ENCODE data around the gene CAMK2G. TPM values are rescaled to one million over a fixed set of nuclear protein-coding genes. Genes with fewer than 3 reads are reported as not detected.

The CAMK2G gene
- total and polyA plus RNA-seq, 7 donors = 14.4 to 221 (median 153) TPM

DNA sequence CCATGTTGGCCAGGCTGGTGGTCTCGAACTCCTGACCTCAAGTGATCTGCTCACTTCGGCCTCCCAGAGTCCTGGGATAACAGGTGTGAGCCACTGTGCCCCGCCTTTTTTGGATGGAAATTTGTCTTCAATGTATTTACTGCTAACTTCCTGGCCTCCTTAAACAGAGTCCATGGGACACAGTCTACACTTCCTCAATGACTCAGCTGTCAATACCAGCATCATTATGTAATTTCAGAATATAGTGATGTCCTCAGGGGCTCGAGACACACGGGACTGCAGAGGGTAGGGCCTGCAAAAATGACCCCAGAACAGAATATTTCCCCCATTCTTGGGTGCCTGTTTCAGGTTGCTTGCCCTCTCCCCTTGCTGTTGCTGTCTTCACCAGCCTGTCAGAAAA, 31.1 kb downstream of the CAMK2G start:
- Histone ChIP-seq H3K27ac (no peak overlapping the region), H3K36me3 (peaks cover 53 to 100% (median 81%) of the 10 kb centered on the region in 4 donors), H3K27me3 (no peaks in the 10 kb centered on the region), H3K4me3 (no peak overlapping the region), H3K9me3 (no peaks in the 10 kb centered on the region), H3K4me1 (no peaks in the 10 kb centered on the region)
- intact Hi-C loops (cut with DNase I) = no loop called here
- no peak for DNase-seq
- no peak for TF ChIP-seq EP300 (IDR thresholded peaks at IDR 0.05)
- TF ChIP-seq, protein P1, sequence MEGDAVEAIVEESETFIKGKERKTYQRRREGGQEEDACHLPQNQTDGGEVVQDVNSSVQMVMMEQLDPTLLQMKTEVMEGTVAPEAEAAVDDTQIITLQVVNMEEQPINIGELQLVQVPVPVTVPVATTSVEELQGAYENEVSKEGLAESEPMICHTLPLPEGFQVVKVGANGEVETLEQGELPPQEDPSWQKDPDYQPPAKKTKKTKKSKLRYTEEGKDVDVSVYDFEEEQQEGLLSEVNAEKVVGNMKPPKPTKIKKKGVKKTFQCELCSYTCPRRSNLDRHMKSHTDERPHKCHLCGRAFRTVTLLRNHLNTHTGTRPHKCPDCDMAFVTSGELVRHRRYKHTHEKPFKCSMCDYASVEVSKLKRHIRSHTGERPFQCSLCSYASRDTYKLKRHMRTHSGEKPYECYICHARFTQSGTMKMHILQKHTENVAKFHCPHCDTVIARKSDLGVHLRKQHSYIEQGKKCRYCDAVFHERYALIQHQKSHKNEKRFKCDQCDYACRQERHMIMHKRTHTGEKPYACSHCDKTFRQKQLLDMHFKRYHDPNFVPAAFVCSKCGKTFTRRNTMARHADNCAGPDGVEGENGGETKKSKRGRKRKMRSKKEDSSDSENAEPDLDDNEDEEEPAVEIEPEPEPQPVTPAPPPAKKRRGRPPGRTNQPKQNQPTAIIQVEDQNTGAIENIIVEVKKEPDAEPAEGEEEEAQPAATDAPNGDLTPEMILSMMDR (IDR thresholded peaks at IDR 0.05) = no peak
- no peak for TF ChIP-seq POLR2AphosphoS5 (IDR thresholded peaks at IDR 0.05)
- no peak for TF ChIP-seq POLR2A (IDR thresholded peaks at IDR 0.05)
- 46 to 66% methylated on average over 5 of the region's 5 CpGs for WGBS, 2 donors

DNA sequence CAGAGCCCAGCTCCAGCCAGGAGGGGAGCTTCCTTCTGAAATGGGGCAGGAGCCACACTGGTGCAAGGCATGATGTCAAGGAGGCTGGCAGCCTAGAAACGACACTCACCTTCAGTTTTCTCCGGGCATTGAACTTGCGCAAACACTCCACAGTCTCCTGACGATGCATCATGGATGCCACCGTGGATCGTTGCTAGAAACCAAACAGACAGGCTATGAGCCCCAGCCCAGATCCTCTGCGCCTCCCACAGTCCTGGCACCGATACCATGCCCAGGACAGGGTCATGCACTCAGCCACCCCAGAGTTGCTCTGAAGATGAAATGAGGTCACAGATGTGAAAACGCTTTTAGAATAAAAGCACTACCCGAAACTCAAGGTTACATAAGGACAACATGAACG, 32.0 kb downstream of the CAMK2G start:
- DNase-seq = no peak
- Histone ChIP-seq H3K27me3 (no peaks in the 10 kb centered on the region), H3K9me3 (no peaks in the 10 kb centered on the region), H3K27ac (peak overlapping the region in 1 of 4 donors; percentile 3), H3K36me3 (peaks cover 44 to 100% (median 81%) of the 10 kb centered on the region in 4 donors), H3K4me1 (peaks cover 0 to 9% (median 5%) of the 10 kb centered on the region in 4 donors), H3K4me3 (no peak overlapping the region)
- no peak for TF ChIP-seq EP300 (IDR thresholded peaks at IDR 0.05)
- TF ChIP-seq, protein P1 (IDR thresholded peaks at IDR 0.05) = no peak
- TF ChIP-seq POLR2AphosphoS5 (IDR thresholded peaks at IDR 0.05) = no peak
- TF ChIP-seq POLR2A (IDR thresholded peaks at IDR 0.05) = no peak
- intact Hi-C loops (cut with DNase I) = no loop called here
- 91 to 92% methylated on average over 11 of the region's 11 CpGs for WGBS, 2 donors

DNA sequence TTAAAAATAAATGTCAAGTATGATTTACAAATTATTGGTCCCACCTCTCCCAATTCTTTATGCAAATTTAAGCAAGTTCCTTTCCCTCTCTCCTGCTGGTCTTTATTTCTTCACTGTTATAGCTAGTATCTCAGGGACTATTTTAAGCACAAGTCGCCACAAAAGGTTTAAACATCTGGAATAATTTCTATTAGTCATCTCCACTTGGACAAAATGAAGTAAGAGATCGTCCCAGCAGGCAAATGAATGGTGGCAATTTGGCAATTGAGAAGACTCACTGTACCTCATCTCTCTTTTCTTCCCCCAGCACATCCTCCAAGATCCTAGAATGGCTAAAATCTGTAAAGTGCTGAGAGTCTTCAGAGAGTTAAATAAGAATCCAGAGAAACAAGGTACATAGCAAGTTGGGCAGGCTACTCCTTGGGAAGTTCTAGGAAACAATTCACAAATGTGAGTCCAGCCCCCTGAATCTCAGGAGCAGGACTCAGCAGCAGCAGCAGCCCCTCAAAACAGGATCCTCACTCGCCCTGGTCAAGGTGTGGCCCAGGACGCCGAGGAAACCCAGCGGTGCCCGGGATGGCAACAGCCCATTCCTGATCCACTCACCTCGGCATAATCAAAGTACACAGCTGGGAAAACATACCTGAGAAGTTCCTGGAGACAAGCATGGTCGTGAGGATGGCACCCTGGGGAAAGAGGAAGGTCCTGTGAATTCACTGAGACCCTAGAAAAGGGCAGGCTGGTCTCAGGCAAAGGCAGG, 32.6 kb downstream of the CAMK2G start:
- no peak overlapping the region for H3K4me3 ChIP-seq
- H3K4me1 ChIP-seq = peaks cover 0 to 14% (median 12%) of the 10 kb centered on the region in 4 donors
- no peak for DNase-seq
- no peaks in the 10 kb centered on the region for H3K9me3 ChIP-seq
- intact Hi-C loops (cut with DNase I) = no loop called here
- H3K27ac ChIP-seq = peak overlapping the region in 1 of 4 donors; percentile 3
- peaks cover 45 to 100% (median 81%) of the 10 kb centered on the region in 4 donors for H3K36me3 ChIP-seq
- no peaks in the 10 kb centered on the region for H3K27me3 ChIP-seq
- no peak for TF ChIP-seq POLR2AphosphoS5 (IDR thresholded peaks at IDR 0.05)
- no peak for TF ChIP-seq POLR2A (IDR thresholded peaks at IDR 0.05)
- TF ChIP-seq, protein P1 (IDR thresholded peaks at IDR 0.05) = no peak
- no peak for TF ChIP-seq EP300 (IDR thresholded peaks at IDR 0.05)
- 86 to 91% methylated on average over 9 of the region's 9 CpGs for WGBS, 2 donors

DNA sequence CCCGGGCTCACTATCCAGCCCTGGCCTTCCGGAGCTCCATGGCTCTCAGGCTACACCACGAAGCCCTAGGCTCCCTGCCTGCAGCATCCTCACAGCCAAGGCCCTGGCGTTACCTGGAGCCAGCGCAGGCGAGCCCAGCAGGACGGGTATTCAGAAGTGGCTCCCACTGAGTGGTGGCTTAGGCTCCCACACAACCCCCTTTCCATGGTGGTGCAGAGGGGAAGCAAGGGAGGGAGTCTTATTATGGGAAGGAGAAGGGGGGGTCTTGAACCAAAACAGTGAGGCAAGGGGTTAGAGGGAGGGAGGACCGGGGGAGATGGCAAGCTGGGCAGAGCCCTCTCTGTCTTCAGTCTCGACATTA, 33.3 kb downstream of the CAMK2G start:
- no peak for TF ChIP-seq EP300 (IDR thresholded peaks at IDR 0.05)
- TF ChIP-seq, protein P1 (IDR thresholded peaks at IDR 0.05) = no peak
- no peak for TF ChIP-seq POLR2A (IDR thresholded peaks at IDR 0.05)
- no peak for TF ChIP-seq POLR2AphosphoS5 (IDR thresholded peaks at IDR 0.05)
- Histone ChIP-seq H3K27ac (peak overlapping the region in 1 of 4 donors; percentile 8), H3K9me3 (no peaks in the 10 kb centered on the region), H3K27me3 (no peaks in the 10 kb centered on the region), H3K36me3 (peaks cover 45 to 100% (median 83%) of the 10 kb centered on the region in 4 donors), H3K4me3 (no peak overlapping the region), H3K4me1 (peaks cover 0 to 16% (median 12%) of the 10 kb centered on the region in 4 donors)
- no peak for DNase-seq
- 94 to 96% methylated on average over 9 of the region's 9 CpGs for WGBS, 2 donors
- intact Hi-C loops (cut with DNase I) = no loop called here
